ENCODE measurements around the gene IGLL5.

Gene IGLL5

GRCh38 chr22:22871536-22872278 lies 15.9 kb upstream of the IGLL5 start:
- Histone ChIP-seq H3K9me3 (ENCODE audit: insufficient read depth, low read depth, low read length) (peaks cover 3% of the 10 kb centered on the region), H4K12ac (ENCODE audit: low read depth, low read length) (no peak overlapping the region), H3K23ac (ENCODE audit: low read length) (no peak overlapping the region), H3K79me2 (ENCODE audit: control insufficient read depth, insufficient read depth, low read length, poor library complexity) (no peaks in the 10 kb centered on the region), H3K4me3 (ENCODE audit: low read depth, low read length) (no peak overlapping the region), H4K91ac (ENCODE audit: low read depth, low read length) (no peak overlapping the region), H3K4ac (ENCODE audit: low read depth, low read length) (no peak overlapping the region), H3K79me1 (ENCODE audit: low read length) (no peaks in the 10 kb centered on the region), H3K4me2 (ENCODE audit: low read length) (no peak overlapping the region), H3K27me3 (ENCODE audit: insufficient read depth, low read length) (peaks cover 1% of the 10 kb centered on the region), H2AK5ac (ENCODE audit: low read length) (no peak overlapping the region), H2BK120ac (ENCODE audit: insufficient read depth, low read length, poor library complexity) (no peak overlapping the region), H4K8ac (ENCODE audit: low read depth, low read length) (no peak overlapping the region), H2AFZ (ENCODE audit: insufficient read depth, low read length, poor library complexity) (no peak overlapping the region), H2BK12ac (ENCODE audit: low read length) (no peak overlapping the region), H3K9ac (ENCODE audit: low read length) (no peak overlapping the region), H2BK5ac (ENCODE audit: low read depth, low read length, poor library complexity) (no peak overlapping the region), H3K4me1 (ENCODE audit: control insufficient read depth in 1 of 2, insufficient read depth in 2 of 2, low read length in 2 of 2) (no peaks in the 10 kb centered on the region), H3K36me3 (ENCODE audit: control insufficient read depth in 1 of 2, insufficient read depth in 2 of 2, low read length in 2 of 2) (no peaks in the 10 kb centered on the region), H3K18ac (ENCODE audit: low read length) (no peak overlapping the region), H3K27ac (ENCODE audit: low read depth, low read length) (no peak overlapping the region), H3K14ac (ENCODE audit: low read length) (no peak overlapping the region)
- WGBS (ENCODE audit: extremely low coverage, insufficient coverage, insufficient read length) = no CpG with 5 or more reads among the region's 10 CpGs
- peak; percentile 21 to 55 for DNase-seq

- Histone ChIP-seq H3K27me3 (ENCODE audit: insufficient read depth, low read length) (peaks cover 1% of the 10 kb centered on the region), H2BK5ac (ENCODE audit: low read depth, low read length, poor library complexity) (no peak overlapping the region), H3K9ac (ENCODE audit: low read length) (no peak overlapping the region), H3K79me2 (ENCODE audit: control insufficient read depth, insufficient read depth, low read length, poor library complexity) (no peaks in the 10 kb centered on the region), H2BK12ac (ENCODE audit: low read length) (no peak overlapping the region), H3K4me3 (ENCODE audit: low read depth, low read length) (no peak overlapping the region), H4K8ac (ENCODE audit: low read depth, low read length) (no peak overlapping the region), H3K4ac (ENCODE audit: low read depth, low read length) (no peak overlapping the region), H3K36me3 (ENCODE audit: control insufficient read depth in 1 of 2, insufficient read depth in 2 of 2, low read length in 2 of 2) (no peaks in the 10 kb centered on the region), H3K23ac (ENCODE audit: low read length) (no peak overlapping the region), H3K9me3 (ENCODE audit: insufficient read depth, low read depth, low read length) (peaks cover 3% of the 10 kb centered on the region), H4K91ac (ENCODE audit: low read depth, low read length) (no peak overlapping the region), H2AFZ (ENCODE audit: insufficient read depth, low read length, poor library complexity) (no peak overlapping the region), H3K18ac (ENCODE audit: low read length) (no peak overlapping the region), H3K4me2 (ENCODE audit: low read length) (no peak overlapping the region), H3K79me1 (ENCODE audit: low read length) (no peaks in the 10 kb centered on the region), H4K12ac (ENCODE audit: low read depth, low read length) (no peak overlapping the region), H3K27ac (ENCODE audit: low read depth, low read length) (no peak overlapping the region), H3K14ac (ENCODE audit: low read length) (no peak overlapping the region), H2AK5ac (ENCODE audit: low read length) (no peak overlapping the region), H3K4me1 (ENCODE audit: control insufficient read depth in 1 of 2, insufficient read depth in 2 of 2, low read length in 2 of 2) (no peaks in the 10 kb centered on the region), H2BK120ac (ENCODE audit: insufficient read depth, low read length, poor library complexity) (no peak overlapping the region)
- peak in 1 of 2 donors; percentile 11 for DNase-seq
- WGBS (ENCODE audit: extremely low coverage, insufficient coverage, insufficient read length) = no CpG with 5 or more reads among the region's 8 CpGs
These were observed 14.6 kb upstream of the IGLL5 start for GRCh38 chr22:22872722-22873708.

- no peak overlapping the region for H2BK120ac ChIP-seq (ENCODE audit: insufficient read depth, low read length, poor library complexity)
- H3K14ac ChIP-seq (ENCODE audit: low read length) = no peak overlapping the region
- no peak overlapping the region for H4K91ac ChIP-seq (ENCODE audit: low read depth, low read length)
- no peaks in the 10 kb centered on the region for H3K27me3 ChIP-seq (ENCODE audit: insufficient read depth, low read length)
- no peak overlapping the region for H3K4me2 ChIP-seq (ENCODE audit: low read length)
- no peak overlapping the region for H3K18ac ChIP-seq (ENCODE audit: low read length)
- H2AFZ ChIP-seq (ENCODE audit: insufficient read depth, low read length, poor library complexity) = no peak overlapping the region
- H3K27ac ChIP-seq (ENCODE audit: low read depth, low read length) = no peak overlapping the region
- no peak overlapping the region for H3K23ac ChIP-seq (ENCODE audit: low read length)
- no peak overlapping the region for H4K8ac ChIP-seq (ENCODE audit: low read depth, low read length)
- H3K9ac ChIP-seq (ENCODE audit: low read length) = no peak overlapping the region
- no peak overlapping the region for H4K12ac ChIP-seq (ENCODE audit: low read depth, low read length)
- H3K4me3 ChIP-seq (ENCODE audit: low read depth, low read length) = no peak overlapping the region
- H3K36me3 ChIP-seq (ENCODE audit: control insufficient read depth in 1 of 2, insufficient read depth in 2 of 2, low read length in 2 of 2) = no peaks in the 10 kb centered on the region
- H3K4me1 ChIP-seq (ENCODE audit: control insufficient read depth in 1 of 2, insufficient read depth in 2 of 2, low read length in 2 of 2) = no peaks in the 10 kb centered on the region
- no peak overlapping the region for H2AK5ac ChIP-seq (ENCODE audit: low read length)
- no peaks in the 10 kb centered on the region for H3K79me1 ChIP-seq (ENCODE audit: low read length)
- no peak overlapping the region for H2BK12ac ChIP-seq (ENCODE audit: low read length)
- H3K9me3 ChIP-seq (ENCODE audit: insufficient read depth, low read depth, low read length) = peaks cover 4% of the 10 kb centered on the region
- H2BK5ac ChIP-seq (ENCODE audit: low read depth, low read length, poor library complexity) = no peak overlapping the region
- peak; percentile 43 to 85 for DNase-seq
- WGBS (ENCODE audit: extremely low coverage, insufficient coverage, insufficient read length) = no CpG with 5 or more reads among the region's 7 CpGs
- no peak overlapping the region for H3K4ac ChIP-seq (ENCODE audit: low read depth, low read length)
- no peaks in the 10 kb centered on the region for H3K79me2 ChIP-seq (ENCODE audit: control insufficient read depth, insufficient read depth, low read length, poor library complexity)
These were observed 9.9 kb upstream of the IGLL5 start for GRCh38 chr22:22877523-22878210.

- H3K4me3 ChIP-seq (ENCODE audit: low read depth, low read length) = no peak overlapping the region
- no peak overlapping the region for H2BK12ac ChIP-seq (ENCODE audit: low read length)
- no peak overlapping the region for H2AK5ac ChIP-seq (ENCODE audit: low read length)
- H3K14ac ChIP-seq (ENCODE audit: low read length) = no peak overlapping the region
- H4K12ac ChIP-seq (ENCODE audit: low read depth, low read length) = no peak overlapping the region
- H3K4ac ChIP-seq (ENCODE audit: low read depth, low read length) = no peak overlapping the region
- no peaks in the 10 kb centered on the region for H3K79me2 ChIP-seq (ENCODE audit: control insufficient read depth, insufficient read depth, low read length, poor library complexity)
- no peak overlapping the region for H2BK120ac ChIP-seq (ENCODE audit: insufficient read depth, low read length, poor library complexity)
- H3K9me3 ChIP-seq (ENCODE audit: insufficient read depth, low read depth, low read length) = peaks cover 4% of the 10 kb centered on the region
- H3K4me1 ChIP-seq (ENCODE audit: control insufficient read depth in 1 of 2, insufficient read depth in 2 of 2, low read length in 2 of 2) = no peaks in the 10 kb centered on the region
- no peak overlapping the region for H3K9ac ChIP-seq (ENCODE audit: low read length)
- no peak overlapping the region for H3K27ac ChIP-seq (ENCODE audit: low read depth, low read length)
- no peak for DNase-seq
- no peak overlapping the region for H3K18ac ChIP-seq (ENCODE audit: low read length)
- H3K23ac ChIP-seq (ENCODE audit: low read length) = no peak overlapping the region
- H4K8ac ChIP-seq (ENCODE audit: low read depth, low read length) = no peak overlapping the region
- no peaks in the 10 kb centered on the region for H3K36me3 ChIP-seq (ENCODE audit: control insufficient read depth in 1 of 2, insufficient read depth in 2 of 2, low read length in 2 of 2)
- no peaks in the 10 kb centered on the region for H3K79me1 ChIP-seq (ENCODE audit: low read length)
- H3K27me3 ChIP-seq (ENCODE audit: insufficient read depth, low read length) = no peaks in the 10 kb centered on the region
- no CpG with 5 or more reads among the region's 2 CpGs for WGBS (ENCODE audit: extremely low coverage, insufficient coverage, insufficient read length)
- H2BK5ac ChIP-seq (ENCODE audit: low read depth, low read length, poor library complexity) = no peak overlapping the region
- H4K91ac ChIP-seq (ENCODE audit: low read depth, low read length) = no peak overlapping the region
- no peak overlapping the region for H3K4me2 ChIP-seq (ENCODE audit: low read length)
- H2AFZ ChIP-seq (ENCODE audit: insufficient read depth, low read length, poor library complexity) = no peak overlapping the region
These were observed 9.4 kb upstream of the IGLL5 start for GRCh38 chr22:22878211-22878570.

Data from trophoblast cell (in vitro differentiated cells and primary cell).